Cardiac fibroblast (primary cell): ENCODE data around the gene CPM.

Source experiments
- DNase-seq, 2 donors: peaks; one replicate each; pipeline versions ENCODE4 v3.0.0 to v3.0.0-alpha.2; 2010; ENCODE audit warnings: low read depth in 2 of 2
- H3K4me3 ChIP-seq, 2 donors: replicated peaks in 1 of 2; 1 replicate in 1 of 2; 2 replicates in 1 of 2; pipeline ENCODE4 v1.5.1; 2011; ENCODE audit warnings: low read depth in 2 of 2, low read length in 2 of 2, mild to moderate bottlenecking in 2 of 2, moderate library complexity in 1 of 2
- CTCF ChIP-seq: IDR thresholded peaks from one replicate; pipeline ENCODE4 v1.5.1; 2011; ENCODE audit warnings: low read depth, mild to moderate bottlenecking, low read length, inconsistent platforms

Gene CPM

GRCh38 chr12:68884251-68884650 lies 48.7 kb downstream of the CPM start:
- H3K4me3 ChIP-seq: no peak overlapping the region

GRCh38 chr12:68883151-68883550 lies 49.8 kb downstream of the CPM start:
- no peak for DNase-seq
- no peak for TF ChIP-seq CTCF
- no peak overlapping the region for H3K4me3 ChIP-seq

More at GRCh38 chr12:68884251-68884650, 48.7 kb downstream of the CPM start:
- no peak for DNase-seq
- no peak for TF ChIP-seq CTCF

GRCh38 chr12:68882251-68882964 lies 50.6 kb downstream of the CPM start:
- no peak overlapping the region for H3K4me3 ChIP-seq
- TF ChIP-seq CTCF: no peak
- DNase-seq: no peak

- H3K4me3 ChIP-seq: no peak overlapping the region
- TF ChIP-seq CTCF: no peak
- DNase-seq: peak; percentile 8 to 64
Observed at GRCh38 chr12:68880660-68881325, 52.2 kb downstream of the CPM start.

GRCh38 chr12:68878846-68879245 lies 54.1 kb downstream of the CPM start:
- no peak for DNase-seq
- no peak for TF ChIP-seq CTCF
- no peak overlapping the region for H3K4me3 ChIP-seq

GRCh38 chr12:68878283-68878682 lies 54.7 kb downstream of the CPM start:
- no peak for TF ChIP-seq CTCF

More at GRCh38 chr12:68878283-68878682, 54.7 kb downstream of the CPM start:
- DNase-seq: no peak
- no peak overlapping the region for H3K4me3 ChIP-seq
